Liver (tissue), 9 donors: ENCODE measurements around the gene HTN3. TPM values are rescaled to one million over a fixed set of nuclear protein-coding genes. Genes with fewer than 3 reads are reported as not detected.

ENCODE experiments used
- DNase-seq: peaks from one replicate; pipeline ENCODE4 v3.0.0-alpha.2; 2017; ENCODE audit warnings: low spot score
- H3K27ac ChIP-seq, 2 donors: one replicate each; pipeline ENCODE4 v1.7.0; 2013; ENCODE audit warnings: inconsistent platforms in 2 of 2, low read length in 2 of 2, control low read depth in 1 of 2, low read depth in 1 of 2, mild to moderate bottlenecking in 1 of 2
- H3K27me3 ChIP-seq, 4 donors: one replicate each; pipeline versions ENCODE4 v1.6.1 to v1.7.0; 2013; ENCODE audit warnings: low read length in 3 of 4, inconsistent platforms in 1 of 4, mild to moderate bottlenecking in 1 of 4, moderate library complexity in 1 of 4; ENCODE audit not compliant: control insufficient read depth in 4 of 4, insufficient read depth in 4 of 4
- H3K36me3 ChIP-seq, 4 donors: one replicate each; pipeline versions ENCODE4 v1.6.1 to v1.7.0; 2013; ENCODE audit warnings: low read length in 3 of 4, mild to moderate bottlenecking in 3 of 4, low read depth in 1 of 4, moderate library complexity in 1 of 4; ENCODE audit not compliant: control insufficient read depth in 4 of 4, insufficient read depth in 3 of 4
- H3K4me1 ChIP-seq, 4 donors: one replicate each; pipeline versions ENCODE4 v1.6.1 to v1.7.0; 2013; ENCODE audit warnings: low read length in 3 of 4, mild to moderate bottlenecking in 3 of 4, moderate library complexity in 1 of 4; ENCODE audit not compliant: control insufficient read depth in 4 of 4, insufficient read depth in 4 of 4
- H3K4me3 ChIP-seq, 3 donors: one replicate each; pipeline versions ENCODE4 v1.6.1 to v1.7.0; 2013; ENCODE audit warnings: low read length in 3 of 3, control low read depth in 1 of 3, low read depth in 1 of 3, mild to moderate bottlenecking in 1 of 3
- H3K9ac ChIP-seq, 2 donors: one replicate each; pipeline ENCODE4 v1.7.0; 2013; ENCODE audit warnings: low read length in 2 of 2, mild to moderate bottlenecking in 2 of 2, moderate library complexity in 2 of 2, control low read depth in 1 of 2, low read depth in 1 of 2
- H3K9me3 ChIP-seq, 4 donors: one replicate each; pipeline versions ENCODE4 v1.6.1 to v1.7.0; 2013; ENCODE audit warnings: low read length in 3 of 4; ENCODE audit not compliant: control insufficient read depth in 4 of 4
- FOXA1 ChIP-seq: IDR thresholded peaks from 2 replicates; pipeline ENCODE4 v1.6.1; 2016; ENCODE audit warnings: antibody characterized with exemption
- FOXA2 ChIP-seq: IDR thresholded peaks from 2 replicates; pipeline ENCODE4 v1.6.1; 2016; ENCODE audit warnings: antibody characterized with exemption
- GABPA ChIP-seq, 2 donors: IDR thresholded peaks in 1 of 2; conservative IDR thresholded peaks in 1 of 2; 2 replicates each; pipeline ENCODE4 v1.6.1; 2016; ENCODE audit warnings: antibody characterized with exemption in 2 of 2, mild to moderate bottlenecking in 1 of 2, moderate library complexity in 1 of 2
- HNF4A ChIP-seq, 2 donors: conservative IDR thresholded peaks; 2 replicates each; pipeline ENCODE4 v1.6.1; 2016; ENCODE audit warnings: antibody characterized with exemption in 2 of 2, mild to moderate bottlenecking in 2 of 2
- JUND ChIP-seq, 2 donors: IDR thresholded peaks; 2 replicates each; pipeline ENCODE4 v1.6.1; 2016; ENCODE audit warnings: antibody characterized with exemption in 2 of 2
- NR2F2 ChIP-seq: IDR thresholded peaks from 2 replicates; pipeline ENCODE4 v1.6.1; 2016; ENCODE audit warnings: antibody characterized with exemption
- RXRA ChIP-seq, 2 donors: IDR thresholded peaks; 2 replicates each; pipeline ENCODE4 v1.6.1; 2017 to 2018; ENCODE audit warnings: antibody characterized with exemption in 2 of 2, mild to moderate bottlenecking in 1 of 2
- SP1 ChIP-seq: IDR thresholded peaks from 2 replicates; pipeline ENCODE4 v1.6.1; 2018; ENCODE audit warnings: antibody characterized with exemption, mild to moderate bottlenecking
- YY1 ChIP-seq: IDR thresholded peaks from 2 replicates; pipeline ENCODE4 v1.6.1; 2016; ENCODE audit warnings: antibody characterized with exemption, mild to moderate bottlenecking
- WGBS: extraction: QIAGEN DNeasy Blood & Tissue Kit; methylation state at CpG from one replicate; pipeline ENCODE4 v1.1.7; 2013; 5-methylcytosine and 5-hydroxymethylcytosine counted together
- polyA plus RNA-seq, 2 donors: library from polyadenylated mRNA; stranded (reverse) in 1 of 2; unstranded in 1 of 2; fragments of 200-250 nt in 1 of 2; fragments of >200 nt in 1 of 2; fragmentation: Nextera tagmentation in 1 of 2; extraction: Ambion mirVana in 1 of 2; gene quantifications; one replicate each; pipeline versions ENCODE4 v1.2.1 to v1.2.3, GENCODE V29; 2013 to 2015
- total RNA-seq, 2 donors: library from RNA; depleted of rRNA; stranded (reverse); fragments of >200 nt; gene quantifications; one replicate each; pipeline ENCODE4 v1.2.3, GENCODE V29; 2014
- TF ChIP-seq, protein P1 (sequence below): IDR thresholded peaks from 2 replicates; pipeline ENCODE4 v1.6.1; 2016; ENCODE audit warnings: antibody characterized with exemption
- TF ChIP-seq, protein P2 (sequence below): IDR thresholded peaks from 2 replicates; pipeline ENCODE4 v1.6.1; 2016; ENCODE audit warnings: antibody characterized with exemption
- TF ChIP-seq, protein P3 (sequence below): IDR thresholded peaks from 2 replicates; pipeline ENCODE4 v1.6.1; 2016; ENCODE audit warnings: antibody characterized with exemption, mild to moderate bottlenecking
- donor health status: healthy.
- donor health status: healthy.
- donor health status: healthy.
- donor health status: healthy.
- donor health status: healthy.

The HTN3 gene
- total and polyA plus RNA-seq, 4 donors = not detected

DNA sequence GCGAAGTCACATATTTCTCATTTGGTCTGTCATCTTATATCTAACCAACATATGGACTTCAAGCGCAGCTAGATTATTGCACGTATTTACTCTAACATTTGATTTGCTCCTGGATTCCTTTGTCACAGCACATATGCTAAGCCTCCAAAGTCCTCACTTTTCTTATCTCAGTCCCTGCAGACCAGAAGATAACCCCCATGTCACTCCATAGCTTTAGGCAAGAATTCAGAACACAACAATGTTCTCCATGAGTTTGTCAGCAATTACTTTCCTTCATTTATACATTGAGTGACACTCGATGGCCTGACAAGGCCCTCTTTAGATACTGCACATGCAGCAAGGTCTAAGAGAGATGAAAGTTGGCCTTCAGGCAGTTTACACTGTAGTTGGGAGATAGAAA, 37.2 kb upstream of the HTN3 start (continued):
- TF ChIP-seq RXRA (IDR thresholded peaks at IDR 0.05) = no peak
- no peak for TF ChIP-seq YY1

DNA sequence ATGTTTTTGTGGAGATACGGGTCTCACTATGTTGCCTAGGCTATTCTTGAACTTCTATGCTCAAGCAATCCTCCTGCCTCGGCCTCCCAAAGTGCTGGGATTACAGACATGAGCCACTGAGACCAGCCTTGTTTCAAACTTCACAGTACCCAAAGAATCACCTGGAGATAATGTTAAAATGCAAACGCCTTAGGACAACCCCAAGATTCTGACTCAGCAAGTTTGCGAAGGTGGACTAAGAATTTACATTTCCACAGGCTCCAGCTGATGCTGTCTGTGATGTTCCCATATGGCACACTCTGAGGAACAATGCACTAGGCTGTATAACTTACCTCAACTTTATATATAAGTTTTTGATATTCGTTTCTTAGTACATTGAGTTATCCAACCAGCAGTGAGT, 33.5 kb upstream of the HTN3 start:
- H3K9me3 ChIP-seq = no peaks in the 10 kb centered on the region
- no peaks in the 10 kb centered on the region for H3K27me3 ChIP-seq
- no peaks in the 10 kb centered on the region for H3K36me3 ChIP-seq
- no peaks in the 10 kb centered on the region for H3K4me1 ChIP-seq
- no peak for DNase-seq
- no peak overlapping the region for H3K9ac ChIP-seq
- no peak for TF ChIP-seq HNF4A (conservative IDR thresholded peaks at IDR 0.05)
- no peak for TF ChIP-seq JUND (IDR thresholded peaks at IDR 0.05)
- no peak for TF ChIP-seq SP1
- TF ChIP-seq YY1 = no peak
- TF ChIP-seq FOXA1 = no peak
- no peak for TF ChIP-seq GABPA (IDR thresholded peaks at IDR 0.05 in 1 of 2, conservative IDR thresholded peaks at IDR 0.05 in 1 of 2)
- no peak for TF ChIP-seq FOXA2
- 81% methylated on average over 5 of the region's 5 CpGs for WGBS
- H3K27ac ChIP-seq = no peak overlapping the region
- no peak overlapping the region for H3K4me3 ChIP-seq

DNA sequence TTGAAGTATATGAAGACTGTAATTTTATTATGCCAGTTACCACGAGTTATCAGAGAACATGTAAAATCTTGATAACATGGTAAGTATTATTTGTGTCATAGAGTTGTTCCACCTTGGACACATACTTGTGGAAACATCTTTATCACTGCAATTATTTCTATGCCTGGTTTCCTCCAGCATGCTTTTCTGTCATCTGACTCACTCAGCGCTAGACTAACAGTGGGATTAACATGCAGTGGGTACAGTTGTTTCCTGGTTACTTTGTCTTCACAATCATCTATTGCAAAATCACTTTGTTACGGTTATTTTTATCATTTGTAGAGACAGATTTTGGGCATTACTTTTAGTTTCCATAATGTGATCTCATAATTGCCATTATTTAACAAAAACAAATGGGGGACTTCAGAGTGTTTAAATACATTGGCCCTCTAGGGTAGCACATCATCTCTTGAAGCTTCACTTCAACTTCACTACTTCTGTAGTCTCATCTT, 32.7 kb upstream of the HTN3 start, which contains the start of gene STATH:
Gene STATH, plus strand, starts transcription at position 441 of the 491 bp plus-strand sequence. CDS start 2,472 bp downstream, outside the sequence.
- Histone ChIP-seq H3K4me3 (no peak within 1 kb of the TSS), H3K27me3 (no peaks in the 10 kb centered on the region), H3K9ac (no peak within 1 kb of the TSS), H3K9me3 (no peaks in the 10 kb centered on the region), H3K36me3 (no peaks in the 10 kb centered on the region), H3K4me1 (no peaks in the 10 kb centered on the region), H3K27ac (no peak within 1 kb of the TSS)
- no peak for TF ChIP-seq HNF4A (conservative IDR thresholded peaks at IDR 0.05)
- TF ChIP-seq SP1 = no peak
- no peak for TF ChIP-seq FOXA2
- no peak for TF ChIP-seq RXRA (IDR thresholded peaks at IDR 0.05)
- TF ChIP-seq, protein P1, sequence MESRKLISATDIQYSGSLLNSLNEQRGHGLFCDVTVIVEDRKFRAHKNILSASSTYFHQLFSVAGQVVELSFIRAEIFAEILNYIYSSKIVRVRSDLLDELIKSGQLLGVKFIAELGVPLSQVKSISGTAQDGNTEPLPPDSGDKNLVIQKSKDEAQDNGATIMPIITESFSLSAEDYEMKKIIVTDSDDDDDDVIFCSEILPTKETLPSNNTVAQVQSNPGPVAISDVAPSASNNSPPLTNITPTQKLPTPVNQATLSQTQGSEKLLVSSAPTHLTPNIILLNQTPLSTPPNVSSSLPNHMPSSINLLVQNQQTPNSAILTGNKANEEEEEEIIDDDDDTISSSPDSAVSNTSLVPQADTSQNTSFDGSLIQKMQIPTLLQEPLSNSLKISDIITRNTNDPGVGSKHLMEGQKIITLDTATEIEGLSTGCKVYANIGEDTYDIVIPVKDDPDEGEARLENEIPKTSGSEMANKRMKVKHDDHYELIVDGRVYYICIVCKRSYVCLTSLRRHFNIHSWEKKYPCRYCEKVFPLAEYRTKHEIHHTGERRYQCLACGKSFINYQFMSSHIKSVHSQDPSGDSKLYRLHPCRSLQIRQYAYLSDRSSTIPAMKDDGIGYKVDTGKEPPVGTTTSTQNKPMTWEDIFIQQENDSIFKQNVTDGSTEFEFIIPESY = no peak
- TF ChIP-seq, protein P2, sequence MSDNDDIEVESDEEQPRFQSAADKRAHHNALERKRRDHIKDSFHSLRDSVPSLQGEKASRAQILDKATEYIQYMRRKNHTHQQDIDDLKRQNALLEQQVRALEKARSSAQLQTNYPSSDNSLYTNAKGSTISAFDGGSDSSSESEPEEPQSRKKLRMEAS = no peak
- no peak for TF ChIP-seq JUND (IDR thresholded peaks at IDR 0.05)
- TF ChIP-seq FOXA1 = no peak
- TF ChIP-seq, protein P3, sequence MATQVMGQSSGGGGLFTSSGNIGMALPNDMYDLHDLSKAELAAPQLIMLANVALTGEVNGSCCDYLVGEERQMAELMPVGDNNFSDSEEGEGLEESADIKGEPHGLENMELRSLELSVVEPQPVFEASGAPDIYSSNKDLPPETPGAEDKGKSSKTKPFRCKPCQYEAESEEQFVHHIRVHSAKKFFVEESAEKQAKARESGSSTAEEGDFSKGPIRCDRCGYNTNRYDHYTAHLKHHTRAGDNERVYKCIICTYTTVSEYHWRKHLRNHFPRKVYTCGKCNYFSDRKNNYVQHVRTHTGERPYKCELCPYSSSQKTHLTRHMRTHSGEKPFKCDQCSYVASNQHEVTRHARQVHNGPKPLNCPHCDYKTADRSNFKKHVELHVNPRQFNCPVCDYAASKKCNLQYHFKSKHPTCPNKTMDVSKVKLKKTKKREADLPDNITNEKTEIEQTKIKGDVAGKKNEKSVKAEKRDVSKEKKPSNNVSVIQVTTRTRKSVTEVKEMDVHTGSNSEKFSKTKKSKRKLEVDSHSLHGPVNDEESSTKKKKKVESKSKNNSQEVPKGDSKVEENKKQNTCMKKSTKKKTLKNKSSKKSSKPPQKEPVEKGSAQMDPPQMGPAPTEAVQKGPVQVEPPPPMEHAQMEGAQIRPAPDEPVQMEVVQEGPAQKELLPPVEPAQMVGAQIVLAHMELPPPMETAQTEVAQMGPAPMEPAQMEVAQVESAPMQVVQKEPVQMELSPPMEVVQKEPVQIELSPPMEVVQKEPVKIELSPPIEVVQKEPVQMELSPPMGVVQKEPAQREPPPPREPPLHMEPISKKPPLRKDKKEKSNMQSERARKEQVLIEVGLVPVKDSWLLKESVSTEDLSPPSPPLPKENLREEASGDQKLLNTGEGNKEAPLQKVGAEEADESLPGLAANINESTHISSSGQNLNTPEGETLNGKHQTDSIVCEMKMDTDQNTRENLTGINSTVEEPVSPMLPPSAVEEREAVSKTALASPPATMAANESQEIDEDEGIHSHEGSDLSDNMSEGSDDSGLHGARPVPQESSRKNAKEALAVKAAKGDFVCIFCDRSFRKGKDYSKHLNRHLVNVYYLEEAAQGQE = no peak
- TF ChIP-seq NR2F2 = no peak
- no peak for DNase-seq
- 77% methylated on average over 3 of the region's 3 CpGs for WGBS
